Fibroblast of the conjunctiva (primary cell): ENCODE data around the gene ADGRG1.

Experiments
- DNase-seq: peaks from one replicate; pipeline ENCODE4 v3.0.0-alpha.2; 2010; ENCODE audit warnings: low read depth

Gene ADGRG1

GRCh38 chr16:57683636-57684545, 55.5 kb downstream of the ADGRG1 start:
- no peak for DNase-seq

DNA sequence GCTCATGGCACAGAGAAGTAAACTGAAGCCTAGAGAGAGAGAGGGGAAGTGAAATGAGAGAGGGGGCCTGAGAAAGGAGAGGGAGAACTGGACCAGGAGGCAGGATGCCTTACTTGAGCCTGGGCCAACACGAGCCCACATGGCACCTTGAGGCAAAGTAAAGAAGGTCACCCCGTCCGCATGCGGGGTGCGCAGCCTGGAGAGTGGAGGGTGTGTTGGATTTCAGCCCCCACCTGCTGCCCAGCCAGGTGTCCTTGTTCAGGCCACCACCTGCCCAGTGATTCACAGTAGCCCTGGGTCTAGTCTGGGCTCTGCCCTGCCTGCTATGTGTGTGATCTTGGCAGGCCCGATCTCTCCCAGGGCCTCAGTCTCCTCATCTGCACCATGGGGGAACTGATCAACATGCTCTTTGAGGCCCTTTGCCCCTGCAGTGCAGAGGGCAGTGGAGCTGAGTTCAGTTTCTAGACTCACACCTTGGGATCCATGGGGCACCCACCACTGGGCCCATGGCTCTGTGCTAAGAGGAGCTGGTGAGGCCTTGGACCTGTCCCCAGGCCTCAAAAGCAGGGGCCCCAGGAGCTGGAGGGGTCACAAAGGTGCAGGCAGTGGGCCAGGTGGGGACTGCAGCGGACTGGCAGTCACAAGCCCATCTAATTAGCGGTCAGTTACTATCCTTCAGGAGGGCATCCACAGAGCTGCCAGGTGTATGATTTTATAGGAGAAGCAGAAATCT, 56.4 kb downstream of the ADGRG1 start:
- no peak for DNase-seq

GRCh38 chr16:57685633-57686032, 57.2 kb downstream of the ADGRG1 start:
- no peak for DNase-seq

GRCh38 chr16:57686577-57686976, 58.1 kb downstream of the ADGRG1 start:
- no peak for DNase-seq

DNA sequence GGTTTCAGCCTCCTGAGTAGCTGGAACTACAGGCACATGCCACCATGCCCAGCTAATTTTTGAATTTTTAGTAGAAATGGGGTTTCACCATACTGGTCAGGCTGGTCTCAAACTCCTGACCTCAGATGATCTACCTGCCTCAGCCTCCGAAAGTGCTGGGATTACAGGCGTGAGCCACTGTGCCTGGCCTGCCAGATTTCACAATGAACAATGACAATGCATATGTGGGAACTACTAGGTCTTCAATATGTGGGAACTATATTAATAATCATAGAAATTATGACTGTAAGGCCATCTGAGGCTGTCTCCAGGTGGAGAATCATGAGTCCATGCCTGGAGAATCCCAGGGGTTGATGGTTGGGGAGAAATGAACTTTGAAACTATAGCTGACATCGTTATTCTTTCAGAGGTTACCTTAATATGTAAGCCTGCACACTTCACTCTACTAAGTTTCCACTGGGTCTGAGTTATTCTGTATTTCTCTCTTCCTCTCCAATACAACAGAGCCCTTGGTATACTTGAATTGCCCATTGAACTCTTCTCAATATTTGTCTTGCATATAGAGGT, 59.0 kb downstream of the ADGRG1 start:
- no peak for DNase-seq

GRCh38 chr16:57688487-57688986, 60.1 kb downstream of the ADGRG1 start:
- no peak for DNase-seq

GRCh38 chr16:57688987-57689761, 60.7 kb downstream of the ADGRG1 start:
- no peak for DNase-seq

- DNase-seq: no peak
Observed at GRCh38 chr16:57689762-57690558, 61.5 kb downstream of the ADGRG1 start.

DNA sequence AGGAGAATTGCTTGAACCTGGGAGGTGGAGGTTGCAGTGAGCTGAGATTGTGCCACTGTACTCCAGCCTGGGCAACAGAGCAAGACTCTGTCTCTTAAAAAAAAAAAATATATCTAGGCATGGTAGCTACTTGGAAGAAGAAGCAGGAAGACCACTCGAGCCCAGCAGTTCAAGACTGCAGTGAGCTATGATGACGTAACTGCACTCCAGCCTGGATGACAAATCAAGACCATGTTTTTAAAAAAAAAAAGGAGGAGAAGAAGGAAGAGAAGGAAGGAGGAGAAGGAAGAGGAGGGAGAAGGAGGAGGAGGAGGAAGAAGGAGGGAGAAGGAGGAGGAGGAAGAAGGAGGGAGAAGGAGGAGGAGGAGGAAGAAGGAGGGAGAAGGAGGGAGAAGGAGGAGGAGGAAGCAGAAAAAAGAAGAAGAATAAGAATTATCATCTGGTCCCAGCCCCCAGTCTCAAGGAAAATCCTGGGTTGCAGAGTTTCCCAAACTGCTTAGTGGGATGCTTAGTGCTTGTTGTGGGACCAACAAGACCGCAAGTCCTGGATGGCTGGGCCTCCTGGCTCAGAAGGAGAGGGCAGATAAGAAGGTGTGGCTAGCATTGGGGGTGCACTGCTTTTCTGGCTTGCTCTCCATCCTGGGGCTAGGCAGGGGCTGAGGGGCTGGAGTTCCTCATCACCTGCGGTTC, 62.5 kb downstream of the ADGRG1 start:
- DNase-seq: no peak

- DNase-seq: no peak
Observed at GRCh38 chr16:57692636-57693035, 64.2 kb downstream of the ADGRG1 start.

DNA sequence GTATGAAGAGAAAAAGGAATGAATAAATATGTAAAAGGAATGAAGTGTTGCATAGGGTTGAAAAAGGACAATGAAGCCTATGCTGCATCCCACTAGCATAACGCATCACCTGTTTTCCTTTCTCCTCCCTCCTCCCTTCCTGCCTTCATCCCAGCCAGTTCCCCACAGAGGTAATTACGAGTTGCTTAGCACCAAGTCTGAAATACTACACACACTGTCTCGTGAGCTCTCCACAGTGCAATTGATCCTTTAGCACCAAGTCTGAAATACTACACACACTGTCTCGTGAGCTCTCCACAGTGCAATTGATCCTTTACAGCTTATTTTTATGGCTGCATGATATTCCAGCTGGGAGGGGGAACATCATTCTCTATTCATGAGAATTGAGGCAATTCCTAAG, 65.1 kb downstream of the ADGRG1 start:
- no peak for DNase-seq

DNA sequence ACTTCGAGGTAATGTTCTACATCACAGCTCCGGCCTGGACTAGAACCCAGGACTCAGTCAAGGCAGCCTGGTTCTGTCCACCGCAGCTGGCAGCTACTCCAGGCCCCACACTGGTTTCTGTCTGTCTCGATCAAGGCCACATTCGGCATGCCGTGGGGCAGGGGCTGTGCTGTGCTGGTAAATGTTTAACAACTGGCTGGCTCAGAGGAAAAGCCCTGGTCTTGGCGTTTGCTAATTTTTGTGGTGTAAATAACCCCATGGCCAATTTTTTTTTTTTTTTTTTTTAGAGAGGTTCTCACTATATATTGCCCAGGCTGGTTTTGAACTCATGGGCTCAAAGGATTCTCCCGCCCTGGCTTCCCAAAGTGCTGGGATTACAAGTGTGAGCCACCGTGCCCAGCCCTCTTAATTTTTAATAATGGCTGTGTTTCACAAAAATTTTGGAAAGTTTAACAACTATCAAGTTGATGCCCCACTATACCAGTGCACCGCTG, 65.8 kb downstream of the ADGRG1 start:
- no peak for DNase-seq

GRCh38 chr16:57694725-57695679, 66.6 kb downstream of the ADGRG1 start, which contains the start of gene DRC7:
TSS of gene DRC7 (plus strand) at chr16:57694806. CDS start at chr16:57697950, 3,144 bp downstream.
- peak; percentile 13 for DNase-seq

- DNase-seq: no peak
Observed at GRCh38 chr16:57695680-57696069, 67.2 kb downstream of the ADGRG1 start.

DNA sequence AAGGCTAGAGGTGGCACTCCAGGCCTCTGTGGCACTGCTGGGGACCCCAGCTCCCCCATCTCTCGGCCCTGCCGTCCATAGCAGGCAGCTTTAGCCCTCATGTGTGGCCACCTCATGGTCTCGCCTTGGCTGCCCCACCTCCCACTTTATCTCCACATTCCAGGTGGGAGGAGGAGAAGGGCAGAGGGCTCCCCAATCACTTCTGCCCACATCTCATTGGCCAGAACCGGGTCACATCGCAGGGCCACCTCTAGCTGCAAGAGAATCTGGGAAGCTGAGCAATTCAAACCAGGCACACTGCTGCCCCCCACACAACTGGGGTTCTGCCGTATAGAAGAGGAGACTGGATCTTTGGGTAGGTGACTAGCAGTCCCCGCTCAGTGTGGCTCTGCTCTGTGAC, 67.8 kb downstream of the ADGRG1 start:
- DNase-seq: no peak

- DNase-seq: no peak
Observed at GRCh38 chr16:57697896-57698537, 69.6 kb downstream of the ADGRG1 start.

DNA sequence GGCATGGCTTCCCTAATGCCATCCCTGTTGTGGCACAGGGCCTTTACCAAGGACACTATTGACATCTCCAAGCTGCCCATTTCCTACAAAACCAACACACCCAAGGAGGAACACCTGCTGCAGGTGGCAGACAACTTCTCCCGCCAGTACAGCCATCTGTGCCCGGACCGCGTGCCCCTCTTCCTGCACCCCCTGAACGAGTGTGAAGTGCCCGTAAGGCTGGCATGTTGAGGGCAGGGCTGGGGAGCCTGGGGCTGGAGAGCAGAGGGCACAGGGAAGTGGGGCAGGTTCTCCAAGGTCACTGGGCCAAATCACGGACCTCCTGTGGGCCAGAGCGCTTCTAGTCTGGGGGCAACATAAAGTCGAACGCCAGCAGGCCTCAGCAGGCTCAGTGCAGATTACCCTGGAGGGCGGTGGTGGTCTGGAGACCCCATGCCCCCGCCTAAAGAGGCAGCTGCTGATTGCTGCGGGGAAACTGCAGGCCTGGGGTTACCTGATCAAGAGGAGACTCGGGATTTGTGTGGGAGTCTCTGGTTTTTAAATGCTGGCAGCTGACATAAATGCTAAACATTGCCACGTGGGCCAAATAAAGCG, 70.5 kb downstream of the ADGRG1 start:
- DNase-seq: no peak

- no peak for DNase-seq
Observed at GRCh38 chr16:57699481-57699880, 71.1 kb downstream of the ADGRG1 start.
